NOMO-1 treated with DMSO at 0.1 percent for 48 hours (cell line): Measurements from ENCODE around the gene PRR27.
"Not testable (repeated sequence)": the region's sequence is repeated elsewhere in the genome, so short reads cannot be mapped to it uniquely, and the experiment has no call there.

Experiments used
- DNase-seq: peaks from one replicate; lab custom pipeline; 2025; ENCODE audit not compliant: unreplicated experiment; lab: John Stamatoyannopoulos, UW

The PRR27 gene

GRCh38 chr4:70196857-70197256 is 42.8 kb downstream of the PRR27 start:
- DNase-seq: no peak

GRCh38 chr4:70197842-70198241 is 43.8 kb downstream of the PRR27 start:
- no peak for DNase-seq

- no peak for DNase-seq
These were observed 49.6 kb downstream of the PRR27 start for GRCh38 chr4:70203601-70204000.

- not testable (repeated sequence) for DNase-seq
These were observed 58.7 kb downstream of the PRR27 start for GRCh38 chr4:70212752-70213151.
